Dedifferentiated amniotic fluid mesenchymal stem cell (primary cell): ENCODE data around the gene FKBP8.

Experiments
- DNase-seq: peaks from one replicate; pipeline ENCODE4 v3.0.0-alpha.2; 2016; ENCODE audit errors: extremely low spot score

Gene FKBP8

DNA sequence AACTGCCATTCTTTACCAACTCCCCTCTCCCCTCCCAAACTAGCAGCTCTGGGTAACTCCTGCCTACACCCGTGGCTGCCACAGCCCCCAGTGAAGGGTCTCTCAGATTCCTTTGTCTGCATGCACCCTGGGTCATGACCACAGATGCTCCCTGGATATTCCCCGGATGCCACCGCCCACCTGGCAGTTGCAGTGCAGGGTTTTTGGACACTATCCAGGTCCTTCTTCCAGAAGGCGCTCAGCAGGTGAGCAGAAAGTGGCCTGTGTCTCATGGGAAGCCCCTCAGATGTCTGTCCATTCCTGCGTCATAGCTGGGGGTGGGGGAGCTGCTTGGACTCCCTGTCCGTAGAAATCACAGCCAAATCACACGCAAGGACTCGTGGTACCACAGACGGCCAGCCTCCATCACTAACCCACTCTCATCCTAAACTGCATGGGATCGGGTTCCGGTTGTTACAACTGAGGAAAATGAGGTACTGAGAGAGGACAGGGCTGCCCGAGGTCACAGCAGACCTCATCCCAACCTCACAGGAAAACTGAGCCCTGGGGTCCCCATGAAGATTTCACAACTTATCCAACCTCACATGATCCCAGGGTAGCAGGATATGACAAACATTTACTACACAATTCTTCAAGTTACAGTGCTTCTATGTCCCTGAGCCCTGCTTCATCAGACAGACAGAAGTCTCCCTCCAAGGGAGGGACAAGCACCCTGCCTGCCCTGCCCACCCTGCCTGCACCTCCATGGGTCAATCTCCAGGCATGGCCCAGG, 60.1 kb downstream of the FKBP8 start:
- DNase-seq, result no peak
